HepG2 (cell line): ENCODE measurements around the gene ACACA.

Experiments
- CTCF ChIP-seq: sonication (generic); formaldehyde crosslinking; IDR thresholded peaks from 2 replicates; pipeline ENCODE4 v1.5.0; 2020; ENCODE audit warnings: mild to moderate bottlenecking, missing genetic modification reagents, moderate library complexity
- EZH2 ChIP-seq: conservative IDR thresholded peaks from 2 replicates; pipeline ENCODE4 v1.6.1; 2012; ENCODE audit warnings: mild to moderate bottlenecking, low read depth, low read length, moderate library complexity
- PHF21A ChIP-seq: sonication (generic); formaldehyde crosslinking; IDR thresholded peaks from 2 replicates; pipeline ENCODE4 v1.5.0; 2020; ENCODE audit warnings: mild to moderate bottlenecking, missing genetic modification reagents
- PITX1 ChIP-seq: sonication (generic); formaldehyde crosslinking; IDR thresholded peaks from 2 replicates; pipeline ENCODE4 v1.5.1; 2020; ENCODE audit warnings: mild to moderate bottlenecking, missing genetic modification reagents
- TEAD2 ChIP-seq: sonication (generic); formaldehyde crosslinking; IDR thresholded peaks from 2 replicates; pipeline ENCODE4 v1.9.0; 2021; ENCODE audit warnings: missing genetic modification reagents
- ZBTB40 ChIP-seq, 2 experiments: fragments of 450-650 bp in 1 of 2; sonication (generic) in 1 of 2; formaldehyde crosslinking in 1 of 2; IDR thresholded peaks; 2 replicates each; pipeline versions ENCODE4 v1.6.1 to v1.8.0; 2016 to 2022; ENCODE audit warnings: antibody characterized with exemption in 1 of 2, mild to moderate bottlenecking in 1 of 2, missing genetic modification reagents in 1 of 2

GRCh38 chr17:37069087-37069486 is 337.5 kb downstream of the ACACA start:
- TF ChIP-seq CTCF (CRISPR knock-in tag) (no peak), EZH2 (no peak), PITX1 (CRISPR knock-in tag) (no peak), ZBTB40 (IDR thresholded peaks at IDR 0.05) (no peak), ZBTB40 (CRISPR knock-in tag; IDR thresholded peaks at IDR 0.05) (no peak), TEAD2 (CRISPR knock-in tag) (no peak), PHF21A (no peak)
